Left lobe of liver (tissue), 2 donors: ENCODE measurements around the gene CDH16. TPM values are rescaled to one million over a fixed set of nuclear protein-coding genes. Genes with fewer than 3 reads are reported as not detected.

Experiments
- ATAC-seq: fragments of 200-7000 bp; cut with Tn5 transposase; one replicate; pipeline ENCODE4 v1.9.1; 2020; ENCODE audit warnings: mild to moderate bottlenecking, moderate library complexity
- DNase-seq: peaks from one replicate; pipeline ENCODE4 v3.0.0-alpha.2; 2020; ENCODE audit warnings: low spot score
- total RNA-seq: library from RNA; stranded (reverse); gene quantifications from one replicate; pipeline ENCODE4 v1.2.1, GENCODE V29; 2021
- donor health status: DM: no; HTN: no; CAD: no; lungs with moderate emphysema.
- donor health status: DM: no; HTN: yes; CAD: no.

CDH16 gene
- total RNA-seq, 1 donor from 2014 or later: not detected

- DNase-seq: no peak
- ATAC-seq: no peak
Measured at GRCh38 chr16:66913081-66913480, 5.6 kb downstream of the CDH16 start.

- no peak for ATAC-seq
- DNase-seq: no peak
Measured at GRCh38 chr16:66911801-66912200, 6.9 kb downstream of the CDH16 start.

GRCh38 chr16:66911112-66911511 lies 7.6 kb downstream of the CDH16 start:
- no peak for ATAC-seq
- DNase-seq: no peak

DNA sequence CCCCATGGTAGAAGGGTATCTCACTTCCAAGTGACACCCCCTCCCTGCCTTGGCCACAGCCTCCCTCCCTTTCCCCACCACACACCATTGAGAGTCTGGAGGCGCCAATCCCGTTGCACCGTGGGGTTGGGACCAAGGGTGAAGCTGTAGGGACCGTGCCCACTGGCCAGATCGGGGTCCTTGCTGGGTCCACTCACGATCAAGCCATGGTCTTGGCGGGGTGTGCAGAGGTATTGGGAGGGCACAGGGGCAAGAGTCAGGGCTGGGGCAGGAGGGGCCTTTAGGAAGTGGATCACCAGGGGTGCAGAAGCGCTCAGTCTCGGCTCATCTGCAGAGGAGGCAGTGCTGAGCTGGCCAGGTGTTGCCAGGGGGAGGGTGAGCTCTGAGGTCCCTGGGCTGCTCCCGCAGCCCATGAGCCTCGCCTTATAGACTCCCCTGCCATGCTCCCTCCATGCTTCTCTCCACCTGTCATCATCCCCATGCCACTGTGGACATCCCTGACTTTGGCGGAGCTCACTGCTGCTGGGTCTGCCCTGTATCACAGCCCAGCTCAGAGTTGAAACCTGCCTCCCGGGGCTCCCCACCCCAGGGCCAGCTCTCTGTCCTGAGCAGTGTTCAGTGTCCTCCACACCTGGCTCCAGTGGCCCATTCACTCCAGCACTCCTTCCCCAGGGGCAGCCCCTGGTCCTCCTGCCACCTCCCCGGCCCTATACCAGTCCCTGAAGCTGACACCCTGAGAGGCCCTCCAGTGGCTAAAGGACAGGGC lies 8.3 kb downstream of the CDH16 start:
- DNase-seq (no peak), ATAC-seq (no peak)

- DNase-seq: no peak
- no peak for ATAC-seq
Measured at GRCh38 chr16:66908762-66909559, 9.7 kb downstream of the CDH16 start.

- ATAC-seq (no peak), DNase-seq (no peak)
Measured at GRCh38 chr16:66908116-66908515, 10.6 kb downstream of the CDH16 start.

DNA sequence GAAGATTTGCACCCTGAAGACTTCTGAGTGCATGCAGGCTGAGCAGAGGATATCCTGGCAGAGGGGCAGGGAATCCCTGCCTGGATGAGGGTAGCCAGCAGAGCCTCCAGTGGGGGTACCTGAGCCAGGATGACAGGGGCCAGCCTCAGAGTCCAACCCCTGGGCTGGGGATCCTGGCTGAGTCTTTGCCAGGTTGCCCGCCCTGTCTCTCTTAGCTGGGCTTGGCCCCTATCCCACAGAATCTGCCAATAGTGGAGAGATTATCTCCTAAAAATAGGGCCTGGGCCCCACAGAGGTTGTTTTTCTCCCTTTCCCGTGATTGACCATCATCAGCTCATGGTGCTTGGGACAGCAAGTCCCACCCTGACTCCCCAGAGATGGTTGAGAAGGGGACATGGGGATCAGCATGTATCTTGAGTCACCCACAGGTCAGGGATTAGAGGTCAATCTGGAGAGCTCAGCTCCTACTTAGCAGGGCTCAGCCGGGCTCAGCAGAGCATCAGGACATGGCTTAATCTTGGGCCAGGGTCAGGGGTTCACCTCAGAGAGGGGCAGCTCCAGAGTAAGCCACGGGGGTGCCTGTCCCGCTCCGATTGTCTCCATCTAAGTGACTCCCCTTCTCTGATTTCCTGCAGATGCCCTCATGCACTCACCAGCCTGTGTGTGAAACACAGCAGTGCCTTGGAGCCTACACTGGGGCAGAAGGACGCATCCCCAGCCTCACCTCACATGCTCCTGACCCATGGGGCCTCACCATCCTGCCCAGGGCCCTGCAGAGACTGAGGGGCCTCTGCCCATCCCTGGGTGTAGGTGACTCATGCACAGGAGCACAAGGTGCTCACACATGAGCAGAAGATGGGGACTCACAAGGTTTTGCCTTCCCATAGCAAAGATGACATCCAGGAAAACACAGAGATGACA lies 11.5 kb downstream of the CDH16 start:
- no peak for DNase-seq
- ATAC-seq: no peak

GRCh38 chr16:66905633-66906539 lies 12.8 kb downstream of the CDH16 start:
- ATAC-seq (no peak), DNase-seq (no peak)

DNA sequence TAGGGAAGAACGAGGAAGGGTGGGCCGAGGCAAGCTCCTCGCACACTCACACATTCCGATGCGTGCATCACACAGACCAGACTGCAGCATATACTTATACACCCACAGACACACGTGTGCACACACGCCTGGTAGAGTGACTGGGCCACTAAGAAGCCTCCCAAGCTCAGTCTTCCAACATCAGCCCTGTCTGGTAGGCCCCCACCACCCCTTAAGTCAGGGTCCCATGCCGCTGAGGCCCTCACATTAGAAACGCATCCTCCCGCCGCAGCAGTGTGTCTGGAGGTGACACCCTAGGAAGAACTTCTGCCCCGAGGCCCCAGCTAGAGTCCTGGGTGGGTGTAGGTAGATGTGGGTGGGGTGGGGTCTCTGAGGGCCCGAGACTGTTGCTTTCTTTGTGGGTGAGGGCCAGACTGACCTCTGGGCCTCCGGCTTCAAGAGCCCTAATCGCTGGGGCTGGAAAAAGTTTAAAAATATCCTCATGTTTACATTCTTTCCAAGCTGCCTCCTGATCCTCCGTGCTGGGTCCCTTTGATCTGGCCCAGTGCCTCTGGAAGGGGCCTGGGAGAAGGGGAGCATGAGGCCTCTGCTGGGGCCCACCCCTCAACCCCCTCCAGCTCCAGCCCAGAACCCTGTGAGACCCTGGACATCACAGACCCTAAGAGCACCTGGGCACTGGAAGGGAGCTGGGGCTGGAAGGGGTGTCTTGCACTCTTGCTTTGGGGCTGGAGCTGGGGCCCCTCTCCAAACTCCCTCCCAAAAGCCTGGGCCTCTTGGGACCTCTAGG lies 13.6 kb downstream of the CDH16 start:
- DNase-seq (no peak), ATAC-seq (no peak)

- DNase-seq: no peak
- ATAC-seq: no peak
Measured at GRCh38 chr16:66904428-66904845, 14.2 kb downstream of the CDH16 start.

DNA sequence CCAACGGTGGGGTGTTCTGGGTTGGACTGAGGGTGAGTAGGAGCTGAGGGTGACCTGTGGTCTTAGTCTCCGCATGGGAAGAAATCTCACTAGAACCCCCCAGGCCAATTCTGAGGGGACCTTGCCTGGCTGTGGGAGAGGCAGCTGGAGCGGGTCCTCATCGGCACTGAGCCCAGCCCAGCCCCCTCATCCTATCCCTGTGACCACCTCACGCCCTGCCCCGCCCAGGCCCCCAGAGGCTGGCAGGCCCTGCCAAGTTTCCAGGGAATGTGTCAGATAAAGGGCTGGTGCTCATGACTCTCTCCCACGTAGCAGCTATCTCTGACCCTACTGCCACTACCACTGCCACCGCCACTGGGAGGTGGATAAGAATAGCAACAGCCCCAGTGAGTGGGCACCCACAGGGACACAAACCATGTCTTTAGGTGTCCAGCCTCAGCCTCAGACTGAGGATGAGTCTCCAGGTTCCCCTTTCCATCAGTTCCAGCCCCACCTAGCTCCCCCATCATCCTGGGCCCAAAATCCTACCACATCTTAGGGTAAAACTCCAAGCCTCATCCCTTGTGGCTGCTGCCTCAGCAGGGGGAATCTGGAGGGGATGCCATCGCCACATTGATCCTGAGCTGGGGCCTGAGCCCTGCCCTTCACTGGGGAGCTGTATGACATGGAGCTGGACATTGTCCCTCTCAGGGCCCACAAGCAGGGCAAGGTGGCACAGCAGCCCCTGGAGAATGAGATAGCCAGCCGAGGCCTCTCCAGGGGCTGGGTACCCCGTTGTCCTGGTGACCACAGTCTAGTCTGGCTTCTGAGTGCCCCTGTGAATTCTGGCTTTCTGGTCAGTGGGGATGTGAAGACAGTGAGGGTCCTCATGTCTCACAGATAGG lies 14.9 kb downstream of the CDH16 start:
- ATAC-seq (no peak), DNase-seq (no peak)

DNA sequence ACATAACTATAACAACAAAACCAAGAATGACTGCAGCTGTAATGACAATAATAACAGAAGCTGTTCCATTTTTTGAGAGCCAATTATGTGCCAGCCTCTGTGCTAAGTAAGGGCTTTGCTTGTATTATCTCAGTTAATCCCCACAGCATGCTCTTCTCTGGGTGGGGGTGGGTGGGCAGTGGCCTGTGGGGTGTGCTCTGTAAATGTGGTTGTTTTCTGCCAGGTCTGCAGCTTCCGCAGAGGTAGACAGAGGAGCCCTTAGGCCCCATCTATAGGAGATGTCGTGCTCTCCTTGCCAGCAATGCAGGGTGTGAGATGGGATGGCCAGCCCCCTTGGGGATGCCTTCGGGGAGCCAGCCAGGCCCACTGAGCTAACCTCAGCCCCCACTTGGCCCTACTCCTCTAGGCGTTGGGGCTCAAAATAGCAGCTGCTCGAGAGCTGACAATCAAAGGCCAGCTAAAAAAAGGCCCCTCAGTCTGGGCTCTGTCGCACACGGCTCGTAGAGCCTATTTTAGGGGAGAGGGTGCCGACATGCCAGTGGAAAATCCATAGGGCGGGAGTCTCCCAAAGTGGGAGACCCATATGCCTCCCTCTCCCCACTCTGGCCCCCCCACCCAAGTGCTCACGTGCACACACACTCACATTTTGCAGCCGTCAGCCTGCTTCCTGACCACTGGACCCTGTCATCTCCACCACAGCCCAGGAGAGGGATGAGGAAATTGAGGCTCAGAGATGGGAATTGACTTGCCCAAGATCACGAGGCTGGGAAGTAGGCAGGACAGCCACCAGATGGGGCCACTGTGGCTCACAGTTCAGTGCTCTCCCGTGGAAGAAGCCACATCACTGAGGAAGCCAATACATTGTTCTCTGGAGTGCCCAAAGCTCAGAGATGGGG lies 15.8 kb downstream of the CDH16 start:
- ATAC-seq (no peak), DNase-seq (no peak)

DNA sequence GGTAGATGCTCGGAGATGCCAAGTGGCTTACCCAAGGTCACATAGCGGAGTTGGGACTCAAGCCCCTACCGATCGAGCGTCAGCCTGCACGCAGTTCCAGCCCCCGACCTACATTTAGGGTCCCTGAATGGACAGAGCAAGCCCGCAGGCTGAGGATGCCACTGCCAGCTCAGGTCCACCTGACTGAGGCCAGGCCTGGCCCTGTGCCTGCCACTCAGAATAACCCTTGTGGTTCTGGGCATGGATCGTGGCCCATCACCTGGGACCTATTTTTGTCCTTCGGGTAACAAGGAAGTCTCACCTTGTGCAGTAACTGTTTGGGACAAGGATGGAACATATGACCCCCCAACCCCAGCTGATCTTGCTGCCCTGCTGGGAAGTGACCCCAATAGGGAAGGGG lies 17.1 kb downstream of the CDH16 start:
- no peak for ATAC-seq
- no peak for DNase-seq

DNA sequence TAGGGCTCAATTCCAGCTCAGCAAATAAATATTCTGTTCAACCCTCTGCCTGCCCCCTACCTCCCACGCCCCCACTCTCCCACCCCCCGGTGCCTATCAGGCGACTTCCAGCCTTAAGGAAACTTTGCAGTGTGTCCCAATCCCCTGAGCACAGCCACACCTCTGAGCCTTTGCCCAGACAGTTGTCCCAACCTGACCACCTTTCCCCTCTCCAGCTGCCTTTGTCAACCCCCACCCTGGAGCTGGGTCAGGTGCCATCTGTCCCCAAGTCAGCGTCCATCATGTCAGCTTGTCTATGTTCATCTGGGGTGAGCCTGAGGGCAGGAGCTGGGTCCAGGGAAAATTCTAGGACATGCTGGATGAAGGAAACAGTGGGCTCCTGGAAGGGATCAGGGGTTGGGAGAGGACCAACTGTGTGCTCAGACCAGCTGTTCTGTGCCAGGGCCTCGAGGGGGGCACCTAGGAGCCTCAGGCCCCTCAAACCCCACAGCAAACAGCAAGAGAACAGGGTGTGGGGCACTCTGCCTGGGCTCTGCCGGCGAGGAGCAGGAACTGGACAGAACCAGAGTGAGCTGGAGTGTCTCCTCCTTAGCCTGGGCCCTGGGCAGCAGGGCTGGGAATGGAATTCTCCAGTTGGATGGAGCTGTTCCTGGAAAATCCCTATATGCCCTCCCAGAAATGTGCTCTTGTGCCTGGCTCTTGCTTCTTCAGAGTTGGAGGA lies 17.8 kb downstream of the CDH16 start:
- DNase-seq: no peak

GRCh38 chr16:66899945-66900710 lies 18.6 kb downstream of the CDH16 start:
- ATAC-seq (peak; percentile 6), DNase-seq (peak; percentile 65)

More for the DNA sequence above, 17.8 kb downstream of the CDH16 start:
- ATAC-seq: peak; percentile 3
